NCI-H2081 (cell line): ENCODE data around the gene CASQ2.

Source experiments
- DNase-seq, 2 experiments: peaks; one replicate each; lab custom pipeline; 2025; lab: John Stamatoyannopoulos, UW

Gene CASQ2

GRCh38 chr1:115768549-115768948 is at the start of gene CASQ2:
Gene CASQ2, minus strand, starts transcription at chr1:115768714. Its CDS starts 173 bp downstream, at chr1:115768541.
- DNase-seq: no peak

DNA sequence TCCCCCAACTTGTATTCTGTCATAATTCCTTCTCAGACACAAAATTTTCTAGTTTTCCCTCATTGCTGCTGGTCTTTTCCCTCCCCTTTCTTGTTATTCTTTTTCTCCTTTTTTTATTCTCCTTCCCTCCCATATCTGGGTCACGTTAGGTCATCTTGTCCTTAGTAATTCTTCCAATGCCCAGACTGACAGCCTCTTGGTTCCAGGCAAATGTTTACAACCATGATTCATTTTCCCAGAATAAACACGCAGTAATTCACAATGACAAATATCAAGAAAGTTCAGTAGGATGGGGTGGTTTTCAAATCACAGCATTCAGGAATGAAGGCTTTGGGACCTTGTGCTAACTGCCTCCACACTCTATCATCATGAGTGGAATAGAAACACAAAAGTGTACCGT is 47.2 kb upstream of the CASQ2 start:
- no peak for DNase-seq

GRCh38 chr1:115814685-115815398 is 46.3 kb upstream of the CASQ2 start:
- DNase-seq: no peak

- no peak for DNase-seq
These were observed 45.2 kb upstream of the CASQ2 start for GRCh38 chr1:115813727-115814126.

GRCh38 chr1:115811140-115811828 is 42.8 kb upstream of the CASQ2 start:
- DNase-seq: no peak

DNA sequence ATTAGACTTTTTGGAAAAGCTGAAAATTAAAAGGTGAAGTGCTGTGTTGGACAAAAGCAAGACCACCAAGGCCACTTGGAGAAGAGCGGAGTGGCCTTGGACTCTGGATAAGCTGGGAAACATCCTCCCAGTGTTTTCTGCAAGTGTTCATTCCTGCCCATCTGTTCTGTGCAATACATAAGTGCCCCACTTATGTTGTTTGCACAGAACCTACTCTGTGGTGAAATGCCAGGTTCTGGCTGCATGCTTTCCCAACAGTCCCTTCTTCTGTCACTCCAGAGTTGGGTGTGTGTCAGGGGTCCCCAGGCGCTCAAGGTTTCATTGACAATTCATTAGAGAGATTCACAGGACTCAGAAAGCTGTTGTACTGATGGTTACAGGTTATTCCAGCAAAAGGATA is 42.1 kb upstream of the CASQ2 start:
- no peak for DNase-seq

GRCh38 chr1:115809847-115810246 is 41.3 kb upstream of the CASQ2 start:
- DNase-seq: no peak

DNA sequence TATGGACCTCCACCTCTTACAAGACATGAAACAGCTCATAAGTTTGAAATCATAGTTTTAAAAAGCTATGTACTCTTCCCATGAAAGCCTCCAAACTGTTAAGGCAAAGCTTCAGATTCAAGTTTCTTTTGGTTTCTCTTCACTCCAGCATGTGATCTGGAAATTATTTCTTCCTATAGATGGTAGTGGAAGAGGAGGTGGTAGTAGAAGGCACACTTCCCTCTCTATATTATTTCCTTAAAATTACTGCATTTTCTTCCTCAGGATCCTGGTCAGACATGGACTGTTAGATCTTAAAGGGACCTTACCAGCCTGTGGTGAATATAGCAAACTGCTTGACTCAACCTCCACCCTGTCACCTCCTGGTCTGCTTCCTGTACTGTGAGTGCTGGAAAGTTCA is 40.6 kb upstream of the CASQ2 start:
- no peak for DNase-seq

DNA sequence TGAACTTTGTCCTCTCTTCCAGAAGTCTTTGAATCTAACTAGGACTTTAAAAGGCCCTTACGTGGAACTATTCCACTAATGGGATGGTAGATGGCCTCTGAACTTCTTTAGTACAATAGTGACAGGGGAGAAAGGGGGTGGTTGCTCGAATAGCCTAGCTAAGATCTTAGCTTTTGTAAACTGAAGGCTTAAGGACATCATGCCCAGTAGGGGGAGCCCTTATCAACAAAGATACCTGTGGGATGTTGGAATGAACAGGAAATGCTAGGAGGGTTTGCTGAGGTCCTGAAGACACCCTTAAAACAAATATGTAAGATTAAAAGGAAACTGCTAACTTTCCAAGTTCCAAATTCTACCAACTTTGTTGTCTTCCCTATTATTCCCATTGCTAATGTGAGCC is 39.2 kb upstream of the CASQ2 start:
- DNase-seq: peak; percentile 42 to 57

DNA sequence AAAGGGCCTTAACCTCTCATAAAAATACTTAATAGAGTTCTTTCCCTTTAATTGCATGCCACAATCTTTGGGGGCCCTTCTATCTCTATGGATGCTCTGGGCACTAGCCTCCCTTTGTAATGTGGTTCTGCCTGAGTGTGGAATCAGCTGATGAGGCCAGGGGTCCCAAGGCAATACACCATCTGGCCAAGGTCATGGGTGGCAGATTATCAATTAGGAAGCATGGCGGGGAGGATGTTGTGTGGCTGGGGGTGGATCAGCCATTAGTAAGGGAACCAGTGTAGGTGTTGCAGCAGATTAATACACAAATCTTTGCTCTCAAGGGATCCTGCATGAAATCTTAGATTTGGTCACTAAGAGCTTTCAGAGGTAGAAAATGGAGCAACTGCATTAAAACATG is 37.1 kb upstream of the CASQ2 start:
- DNase-seq: no peak

GRCh38 chr1:115802416-115802815 is 33.9 kb upstream of the CASQ2 start:
- DNase-seq: no peak

GRCh38 chr1:115797486-115797885 is 29.0 kb upstream of the CASQ2 start:
- no peak for DNase-seq

DNA sequence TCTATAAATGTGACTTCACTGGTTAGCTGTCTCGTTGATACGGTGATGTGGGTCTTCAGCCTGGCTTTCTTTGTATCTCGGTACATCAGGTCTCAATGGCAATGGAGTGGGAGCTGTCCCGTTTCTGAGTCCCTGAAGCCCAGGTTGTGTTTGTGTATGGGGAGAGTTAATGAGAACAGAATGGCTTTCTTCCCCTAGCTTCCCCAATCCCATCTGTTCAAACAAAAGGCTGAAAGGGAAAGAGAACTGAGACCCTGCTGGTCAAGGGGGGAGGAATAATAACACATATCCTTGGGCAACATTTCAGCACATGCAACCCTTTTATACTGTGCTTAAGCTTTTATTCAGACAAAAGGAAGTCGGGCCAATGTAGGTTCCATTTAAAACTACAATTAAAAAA is 28.4 kb upstream of the CASQ2 start:
- peak; percentile 4 to 12 for DNase-seq

- no peak for DNase-seq
These were observed 27.5 kb upstream of the CASQ2 start for GRCh38 chr1:115796036-115796435.

DNA sequence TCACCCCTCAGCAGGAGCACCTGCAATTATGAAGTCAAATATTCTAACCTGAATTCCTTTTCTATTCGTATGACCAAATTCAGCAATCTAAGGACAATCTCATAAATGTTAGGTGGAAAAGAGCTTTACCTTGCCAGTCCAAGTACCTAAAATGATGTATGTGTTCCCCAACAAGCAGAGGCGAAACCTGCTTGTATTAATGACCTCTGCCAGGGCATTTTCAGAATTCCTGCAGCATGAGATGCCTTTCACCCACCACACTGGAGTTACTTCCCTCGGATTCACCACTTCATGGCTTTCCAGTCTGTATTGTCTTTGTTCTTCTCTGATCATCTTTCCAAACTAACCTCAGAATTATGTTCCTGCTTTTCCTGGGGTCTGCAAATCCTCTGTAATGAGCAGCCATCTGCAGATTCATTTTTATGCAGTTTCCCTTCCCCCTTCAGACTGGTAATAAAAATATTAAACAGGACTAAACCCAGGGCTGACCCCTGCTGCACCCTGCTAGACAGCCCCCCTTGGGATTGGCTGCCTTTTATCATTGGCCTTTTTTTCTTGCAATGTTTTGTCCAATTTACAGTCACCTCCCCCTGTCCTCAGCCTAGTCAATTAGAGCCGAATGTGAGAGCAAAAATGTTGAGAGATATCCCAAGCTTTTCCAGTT is 26.6 kb upstream of the CASQ2 start:
- DNase-seq: no peak

DNA sequence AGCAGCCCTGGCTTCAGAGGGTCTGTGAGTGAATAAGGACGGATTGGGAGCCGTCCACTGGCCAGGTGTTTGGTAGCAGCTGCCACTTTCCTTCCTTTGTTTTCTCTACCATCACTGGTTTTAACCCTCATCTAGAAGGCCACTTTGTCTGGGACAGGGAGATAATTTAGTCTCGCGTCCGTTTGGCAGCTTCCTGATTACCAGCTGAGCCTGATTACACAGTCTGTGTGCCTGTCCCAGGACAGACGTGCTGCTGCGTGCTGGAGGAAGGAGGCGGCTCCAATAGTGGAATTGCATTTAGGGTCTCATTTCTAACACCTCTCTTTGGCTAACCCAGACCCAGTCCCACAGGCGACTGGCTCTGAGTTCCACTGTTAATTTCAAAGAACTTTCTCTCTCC is 24.6 kb upstream of the CASQ2 start:
- peak in 1 of 2 experiments; percentile 0 for DNase-seq

GRCh38 chr1:115791816-115792215 is 23.3 kb upstream of the CASQ2 start:
- DNase-seq: no peak

DNA sequence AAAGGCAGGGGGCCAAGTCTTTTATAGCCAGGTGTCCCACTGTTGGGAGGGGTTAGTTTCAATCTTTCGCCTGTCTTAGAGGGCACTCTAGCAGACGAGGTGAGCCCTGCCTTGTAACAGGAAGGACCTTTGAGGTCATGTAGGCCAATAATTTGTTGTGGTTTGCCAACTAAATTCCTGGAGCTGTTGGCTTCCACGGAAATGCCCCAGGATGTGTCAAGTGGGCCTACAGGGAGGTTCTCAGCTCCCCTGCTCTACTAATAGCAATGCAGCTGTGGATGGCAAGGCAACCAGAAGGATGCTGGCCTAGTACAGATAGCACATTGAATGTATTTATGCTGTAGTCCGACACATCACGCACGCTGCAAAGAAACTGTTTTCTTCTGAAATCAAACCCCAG is 22.3 kb upstream of the CASQ2 start:
- no peak for DNase-seq

DNA sequence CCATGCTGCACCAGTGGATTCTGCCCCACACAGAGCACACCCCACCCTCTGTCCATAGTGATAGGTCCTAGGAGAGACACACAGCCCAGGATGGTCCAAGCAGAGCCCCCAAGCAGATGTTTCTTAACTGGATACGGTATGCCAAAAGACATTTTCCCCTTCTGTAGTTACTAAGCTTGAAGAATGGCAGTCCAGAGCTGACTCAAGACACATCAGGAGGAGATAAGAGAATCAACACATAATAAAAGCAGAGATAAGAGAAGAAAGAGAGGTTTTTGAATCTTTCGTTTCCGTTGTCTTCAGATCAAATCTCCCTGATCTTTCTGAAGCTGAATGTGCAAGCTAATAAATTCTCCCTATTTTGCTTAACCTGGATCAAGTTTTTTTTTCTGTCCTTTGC is 21.8 kb upstream of the CASQ2 start:
- DNase-seq: no peak

- DNase-seq: no peak
These were observed 14.8 kb upstream of the CASQ2 start for GRCh38 chr1:115783311-115783710.

DNA sequence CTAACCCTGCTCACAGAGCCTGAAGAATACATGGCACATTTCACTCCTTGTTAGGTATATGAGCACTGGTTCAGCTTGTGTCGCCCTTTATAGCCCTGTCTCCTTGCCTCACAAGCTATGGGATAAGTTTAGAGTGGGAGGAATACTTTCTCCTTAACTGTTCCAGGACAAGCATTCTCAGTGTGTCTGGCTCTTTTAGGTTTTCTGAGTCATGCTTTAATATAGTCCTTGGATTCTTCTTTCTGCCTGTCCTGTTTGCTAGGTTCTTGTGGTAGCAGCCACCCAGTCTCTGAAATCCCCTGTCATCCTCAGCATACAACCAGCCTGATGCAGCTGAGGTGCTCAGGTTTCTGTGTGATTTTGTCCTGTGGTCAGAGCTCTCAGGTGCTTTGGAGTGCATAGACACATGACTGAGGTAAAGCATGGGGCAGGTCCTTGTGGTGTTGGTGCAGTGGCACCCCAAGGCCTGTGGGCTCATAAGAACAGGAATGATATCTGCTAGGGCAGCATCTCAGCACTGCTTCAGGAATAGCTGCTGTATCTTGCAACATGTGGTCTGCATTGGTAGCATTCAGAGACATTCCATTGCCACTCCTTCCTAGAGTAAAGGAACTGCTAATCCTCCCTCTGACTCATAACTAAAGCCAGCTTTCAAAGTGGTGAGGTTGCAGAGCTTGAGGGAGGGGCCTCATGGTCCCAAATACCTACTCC is 14.2 kb upstream of the CASQ2 start:
- no peak for DNase-seq

- no peak for DNase-seq
These were observed 13.3 kb upstream of the CASQ2 start for GRCh38 chr1:115781851-115782250.

- no peak for DNase-seq
These were observed 12.8 kb upstream of the CASQ2 start for GRCh38 chr1:115781343-115781742.
